Hepatocyte (in vitro differentiated cells): ENCODE data around the gene MED15. TPM values are rescaled to one million over a fixed set of nuclear protein-coding genes. Genes with fewer than 3 reads are reported as not detected.

ENCODE experiments used
- DNase-seq: peaks from one replicate; pipeline ENCODE4 v3.0.0-alpha.2; 2016; ENCODE audit warnings: low spot score
- H2AFZ ChIP-seq: fragments of 200-600 bp; sonication (generic); 2 replicates; pipeline ENCODE4 v1.6.0; 2016; ENCODE audit warnings: antibody characterized with exemption, mild to moderate bottlenecking
- H3K27ac ChIP-seq: fragments of 200-600 bp; sonication (generic); 2 replicates; pipeline ENCODE4 v1.5.1; 2016; ENCODE audit warnings: mild to moderate bottlenecking
- H3K27me3 ChIP-seq: fragments of 200-600 bp; sonication (generic); 2 replicates; pipeline ENCODE4 v1.6.1; 2016
- H3K36me3 ChIP-seq: fragments of 200-600 bp; sonication (generic); replicated peaks from 2 replicates; pipeline ENCODE4 v1.5.1; 2016; ENCODE audit warnings: low read depth; ENCODE audit not compliant: insufficient read depth
- H3K4me1 ChIP-seq: fragments of 200-600 bp; sonication (generic); 2 replicates; pipeline ENCODE4 v1.5.1; 2016; ENCODE audit warnings: mild to moderate bottlenecking, moderate library complexity; ENCODE audit not compliant: insufficient read depth
- H3K4me2 ChIP-seq: fragments of 200-600 bp; sonication (generic); 2 replicates; pipeline ENCODE4 v1.6.0; 2016
- H3K4me3 ChIP-seq: fragments of 200-600 bp; sonication (generic); 2 replicates; pipeline ENCODE4 v1.5.1; 2016; ENCODE audit warnings: mild to moderate bottlenecking
- H3K79me2 ChIP-seq: fragments of 200-600 bp; sonication (generic); 2 replicates; pipeline ENCODE4 v1.6.0; 2017; ENCODE audit warnings: mild to moderate bottlenecking
- H3K9me2 ChIP-seq: fragments of 200-600 bp; sonication (generic); replicated peaks from 2 replicates; pipeline ENCODE4 v1.6.0; 2017; ENCODE audit warnings: mild to moderate bottlenecking; ENCODE audit not compliant: insufficient read depth
- H3K9me3 ChIP-seq: fragments of 200-600 bp; sonication (generic); 2 replicates; pipeline ENCODE4 v1.5.1; 2016; ENCODE audit warnings: low read depth, mild to moderate bottlenecking
- H4K20me1 ChIP-seq: fragments of 200-600 bp; sonication (generic); 2 replicates; pipeline ENCODE4 v1.6.0; 2016; ENCODE audit warnings: mild to moderate bottlenecking; ENCODE audit not compliant: insufficient read depth, poor library complexity, severe bottlenecking
- EZH2 ChIP-seq: fragments of 200-600 bp; sonication (generic); IDR thresholded peaks from 2 replicates; pipeline ENCODE4 v1.6.1; 2016; ENCODE audit warnings: antibody characterized with exemption, mild to moderate bottlenecking, borderline replicate concordance
- EZH2phosphoT487 ChIP-seq: fragments of 200-600 bp; sonication (generic); IDR thresholded peaks from one replicate; pipeline ENCODE4 v1.6.1; 2018; ENCODE audit warnings: antibody characterized with exemption, mild to moderate bottlenecking, low read depth, moderate library complexity; ENCODE audit not compliant: unreplicated experiment, severe bottlenecking
- WGBS: methylation state at CpG from one replicate; pipeline ENCODE4 v1.1.6; 2016; ENCODE audit warnings: low lambda C conversion rate; ENCODE audit errors: missing lambda C conversion rate; 5-methylcytosine and 5-hydroxymethylcytosine counted together
- polyA plus RNA-seq: library from polyadenylated mRNA; unstranded; fragments of >200 nt; fragmentation: Nextera tagmentation; extraction: Ambion mirVana; gene quantifications from 2 replicates; pipeline ENCODE4 v1.2.1, GENCODE V29; 2016
- total RNA-seq: library from RNA; depleted of rRNA; stranded (reverse); fragments of >200 nt; gene quantifications from 2 replicates; pipeline ENCODE4 v1.2.3, GENCODE V29; 2014
- TF ChIP-seq, protein P1 (sequence below): fragments of 200-600 bp; sonication (generic); IDR thresholded peaks from 2 replicates; pipeline ENCODE4 v1.5.1; 2016; ENCODE audit warnings: antibody characterized with exemption, mild to moderate bottlenecking; ENCODE audit not compliant: poor library complexity

Gene MED15
- total and polyA plus RNA-seq, 2 experiments from 2014 or later: 31.5 to 53.1 TPM

DNA sequence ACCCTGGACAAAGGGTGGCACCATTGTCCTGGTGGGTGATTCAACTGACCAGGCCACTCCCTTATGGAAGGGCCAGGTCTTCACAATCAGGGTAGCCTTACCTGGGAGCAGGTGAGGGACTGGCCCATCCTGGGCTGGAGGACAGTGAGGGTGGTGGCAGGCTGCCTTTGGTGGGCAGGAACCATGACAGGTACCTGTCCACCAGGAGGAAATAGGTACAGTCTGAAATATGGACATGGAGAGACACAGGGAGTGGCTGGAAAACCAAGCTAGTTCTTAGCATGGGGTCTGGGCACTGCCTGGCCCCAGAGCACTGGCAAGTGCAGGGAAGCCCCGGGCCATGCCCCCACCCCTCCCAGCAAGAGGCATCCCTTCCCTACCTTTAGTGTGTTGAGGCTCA lies 113.8 kb downstream of the MED15 start:
- Histone ChIP-seq H3K27ac (no peak overlapping the region), H3K9me3 (no peaks in the 10 kb centered on the region), H4K20me1 (no peaks in the 10 kb centered on the region), H3K4me1 (no peaks in the 10 kb centered on the region), H3K27me3 (no peaks in the 10 kb centered on the region), H3K79me2 (no peaks in the 10 kb centered on the region), H3K4me3 (no peak overlapping the region), H3K36me3 (no peaks in the 10 kb centered on the region), H3K9me2 (no peaks in the 10 kb centered on the region), H3K4me2 (no peak overlapping the region), H2AFZ (no peak overlapping the region)
- DNase-seq: no peak
- 71% methylated on average over 1 of the region's 1 CpG for WGBS
- TF ChIP-seq, protein P1, sequence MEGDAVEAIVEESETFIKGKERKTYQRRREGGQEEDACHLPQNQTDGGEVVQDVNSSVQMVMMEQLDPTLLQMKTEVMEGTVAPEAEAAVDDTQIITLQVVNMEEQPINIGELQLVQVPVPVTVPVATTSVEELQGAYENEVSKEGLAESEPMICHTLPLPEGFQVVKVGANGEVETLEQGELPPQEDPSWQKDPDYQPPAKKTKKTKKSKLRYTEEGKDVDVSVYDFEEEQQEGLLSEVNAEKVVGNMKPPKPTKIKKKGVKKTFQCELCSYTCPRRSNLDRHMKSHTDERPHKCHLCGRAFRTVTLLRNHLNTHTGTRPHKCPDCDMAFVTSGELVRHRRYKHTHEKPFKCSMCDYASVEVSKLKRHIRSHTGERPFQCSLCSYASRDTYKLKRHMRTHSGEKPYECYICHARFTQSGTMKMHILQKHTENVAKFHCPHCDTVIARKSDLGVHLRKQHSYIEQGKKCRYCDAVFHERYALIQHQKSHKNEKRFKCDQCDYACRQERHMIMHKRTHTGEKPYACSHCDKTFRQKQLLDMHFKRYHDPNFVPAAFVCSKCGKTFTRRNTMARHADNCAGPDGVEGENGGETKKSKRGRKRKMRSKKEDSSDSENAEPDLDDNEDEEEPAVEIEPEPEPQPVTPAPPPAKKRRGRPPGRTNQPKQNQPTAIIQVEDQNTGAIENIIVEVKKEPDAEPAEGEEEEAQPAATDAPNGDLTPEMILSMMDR: no peak
- TF ChIP-seq EZH2phosphoT487 (no peak), EZH2 (no peak)

DNA sequence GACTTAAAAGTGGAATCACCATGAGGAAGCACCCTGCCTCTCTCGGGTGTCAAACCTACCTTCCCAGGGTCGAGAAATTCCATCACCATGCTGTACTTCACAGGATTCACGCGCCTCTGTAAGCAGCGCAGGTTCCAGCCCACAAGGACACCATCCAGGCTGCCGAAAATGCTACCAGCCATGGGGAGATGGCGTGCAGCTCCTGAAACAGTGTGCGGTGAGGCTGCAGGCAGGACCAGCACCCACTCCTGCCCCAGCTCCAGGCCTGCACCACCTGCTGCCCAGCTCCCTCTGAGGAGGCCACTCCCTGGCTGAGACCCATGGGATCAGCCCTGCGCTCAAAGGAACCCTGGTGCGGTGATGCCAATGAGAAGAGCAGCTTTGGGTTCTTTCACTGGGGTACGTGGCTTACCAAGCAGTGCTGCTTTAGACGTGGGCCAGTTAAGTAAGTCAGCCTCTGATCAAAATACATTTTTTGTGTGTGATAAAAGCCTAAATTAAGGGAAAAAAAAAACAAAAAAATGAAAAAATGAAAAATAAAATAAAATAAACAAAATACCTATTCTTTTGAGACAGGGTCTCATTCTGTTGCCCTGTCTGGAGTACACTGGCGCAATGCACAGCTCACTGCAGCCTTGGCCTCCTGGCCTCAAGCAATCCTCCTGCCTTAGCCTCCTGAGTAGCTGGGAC lies 115.4 kb downstream of the MED15 start:
- no peak for DNase-seq
- no peaks in the 10 kb centered on the region for H3K9me2 ChIP-seq
- H3K4me1 ChIP-seq: no peaks in the 10 kb centered on the region
- H3K4me2 ChIP-seq: no peak overlapping the region
- H3K4me3 ChIP-seq: no peak overlapping the region
- no peaks in the 10 kb centered on the region for H3K79me2 ChIP-seq
- no peak overlapping the region for H2AFZ ChIP-seq
- H3K36me3 ChIP-seq: no peaks in the 10 kb centered on the region
- TF ChIP-seq, protein P1: no peak
- no peaks in the 10 kb centered on the region for H4K20me1 ChIP-seq
- no peaks in the 10 kb centered on the region for H3K27me3 ChIP-seq
- no peak overlapping the region for H3K27ac ChIP-seq
- WGBS: 81% methylated on average over 13 of the region's 13 CpGs
- H3K9me3 ChIP-seq: no peaks in the 10 kb centered on the region

DNA sequence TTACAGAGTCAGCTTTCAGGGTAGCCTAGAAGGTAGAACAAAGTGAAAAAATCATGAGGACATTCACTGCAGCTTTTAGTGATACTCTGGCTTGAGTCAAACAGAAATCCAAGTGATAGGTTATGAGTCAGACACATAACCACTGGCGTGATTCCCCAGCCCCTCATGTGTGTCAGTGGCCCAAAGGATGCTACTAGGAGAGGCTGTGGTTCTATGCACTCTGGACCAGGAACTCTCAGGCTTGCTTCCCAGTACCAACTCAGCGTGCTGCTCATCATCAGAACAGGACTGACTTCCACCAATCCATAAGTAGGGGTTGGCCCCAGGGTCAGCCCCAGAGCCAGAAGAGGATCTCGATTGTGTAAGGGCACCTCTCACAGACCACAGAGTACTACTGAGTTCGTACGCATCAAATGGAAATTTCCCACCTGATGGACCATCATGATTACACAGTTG lies 116.8 kb downstream of the MED15 start:
- H3K27me3 ChIP-seq: no peaks in the 10 kb centered on the region
- no peaks in the 10 kb centered on the region for H3K36me3 ChIP-seq
- H3K9me3 ChIP-seq: no peaks in the 10 kb centered on the region
- H3K79me2 ChIP-seq: no peaks in the 10 kb centered on the region
- no peak overlapping the region for H3K4me3 ChIP-seq
- H4K20me1 ChIP-seq: no peaks in the 10 kb centered on the region
- no peak overlapping the region for H2AFZ ChIP-seq
- 87% methylated on average over 5 of the region's 5 CpGs for WGBS
- no peak overlapping the region for H3K4me2 ChIP-seq
- H3K9me2 ChIP-seq: no peaks in the 10 kb centered on the region
- DNase-seq: no peak
- TF ChIP-seq, protein P1: no peak
- TF ChIP-seq EZH2 (no peak), EZH2phosphoT487 (no peak)
- H3K27ac ChIP-seq: no peak overlapping the region
- H3K4me1 ChIP-seq: no peaks in the 10 kb centered on the region
